Measurements from ENCODE around the gene NBPF11. TPM values are rescaled to one million over a fixed set of nuclear protein-coding genes. Genes with fewer than 3 reads are reported as not detected.
"Not testable (repeated sequence)": the region's sequence is repeated elsewhere in the genome, so short reads cannot be mapped to it uniquely, and the experiment has no call there.

Gene NBPF11
- total and polyA plus RNA-seq, 2 donors (not counting 1 experiment from before 2014, with no cell fraction given): 5.6 to 8.8 TPM

DNA sequence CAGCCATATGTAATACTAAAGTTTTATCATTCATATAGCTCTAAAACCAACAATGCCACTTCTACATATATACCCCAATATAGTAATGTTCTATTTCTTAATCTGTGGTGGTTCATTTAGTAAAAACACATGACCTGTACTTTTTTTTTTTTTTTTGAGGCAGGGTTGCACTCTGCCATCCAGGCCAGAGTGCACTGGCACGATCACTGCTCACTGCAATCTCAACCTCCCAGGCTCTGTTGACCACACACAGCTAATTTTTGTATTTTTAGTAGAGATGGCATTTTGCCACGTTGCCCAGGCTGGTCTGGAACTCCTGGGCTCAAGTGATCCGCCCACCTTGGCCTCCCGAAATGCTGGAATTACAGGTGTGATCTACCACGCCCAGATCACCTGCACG is 2.1 kb downstream of the NBPF11 start:
- H4K20me1 ChIP-seq (ENCODE audit: control insufficient read depth, extremely low read depth, insufficient read depth, low read length); H3K27ac ChIP-seq (ENCODE audit: insufficient read depth, low read length); H3K36me3 ChIP-seq (ENCODE audit: control insufficient read depth, insufficient read depth, low read length); H3K4me1 ChIP-seq (ENCODE audit: control insufficient read depth, extremely low read depth, insufficient read depth, low read length); H3K9me3 ChIP-seq (ENCODE audit: control insufficient read depth, insufficient read depth, low read depth, low read length); H3K4me3 ChIP-seq (replicated peaks in 1 of 4; ENCODE audit: control extremely low read depth in 1 of 4, insufficient read depth in 1 of 4, low read depth in 3 of 4, low read length in 4 of 4); H3K27me3 ChIP-seq (ENCODE audit: control insufficient read depth, insufficient read depth, low read length); H2AFZ ChIP-seq (ENCODE audit: low read length); DNase-seq (ENCODE audit: low read depth in 2 of 2); H3K4me2 ChIP-seq (ENCODE audit: extremely low read depth, insufficient read depth, low read length); H3K79me2 ChIP-seq (ENCODE audit: control insufficient read depth, insufficient read depth, low read length); H3K9ac ChIP-seq (ENCODE audit: insufficient read depth, low read length): not testable (repeated sequence)

DNA sequence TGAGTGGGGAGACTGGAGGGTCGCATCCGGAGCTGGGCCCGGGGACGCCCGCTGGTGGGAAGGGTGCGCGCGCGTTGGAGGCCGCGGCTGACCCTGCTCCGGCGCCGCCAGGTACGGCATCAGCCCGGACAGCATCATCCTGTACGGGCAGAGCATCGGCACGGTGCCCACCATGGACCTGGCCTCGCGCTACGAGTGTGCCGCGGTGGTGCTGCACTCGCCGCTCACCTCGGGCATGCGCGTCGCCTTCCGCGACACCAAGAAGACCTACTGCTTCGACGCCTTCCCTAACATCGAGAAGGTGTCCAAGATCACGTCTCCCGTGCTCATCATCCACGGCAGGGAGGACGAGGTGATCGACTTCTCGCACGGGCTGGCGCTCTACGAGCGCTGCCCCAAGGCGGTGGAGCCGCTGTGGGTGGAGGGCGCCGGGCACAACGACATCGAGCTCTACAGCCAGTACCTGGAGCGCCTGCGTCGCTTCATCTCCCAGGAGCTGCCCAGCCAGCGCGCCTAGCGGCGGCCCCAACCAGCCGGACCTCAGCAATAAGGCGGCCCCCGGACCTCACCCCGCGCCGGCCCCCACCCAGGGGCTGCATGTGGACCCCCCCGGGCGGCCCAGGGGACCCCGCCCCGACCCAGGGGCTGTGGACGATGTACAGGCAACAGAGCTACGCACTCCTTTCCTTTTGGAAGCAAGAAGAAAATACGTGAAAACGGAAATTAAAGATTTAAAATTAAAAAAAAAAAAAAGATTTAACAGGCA is 2.8 kb downstream of the NBPF11 start:
- H3K36me3 ChIP-seq (ENCODE audit: control insufficient read depth, insufficient read depth, low read length); H3K79me2 ChIP-seq (ENCODE audit: control insufficient read depth, insufficient read depth, low read length); H3K4me3 ChIP-seq (replicated peaks in 1 of 4; ENCODE audit: control extremely low read depth in 1 of 4, insufficient read depth in 1 of 4, low read depth in 3 of 4, low read length in 4 of 4); H3K9ac ChIP-seq (ENCODE audit: insufficient read depth, low read length); DNase-seq (ENCODE audit: low read depth in 2 of 2); H3K4me2 ChIP-seq (ENCODE audit: extremely low read depth, insufficient read depth, low read length); H3K9me3 ChIP-seq (ENCODE audit: control insufficient read depth, insufficient read depth, low read depth, low read length); H4K20me1 ChIP-seq (ENCODE audit: control insufficient read depth, extremely low read depth, insufficient read depth, low read length); H2AFZ ChIP-seq (ENCODE audit: low read length); H3K27me3 ChIP-seq (ENCODE audit: control insufficient read depth, insufficient read depth, low read length); H3K4me1 ChIP-seq (ENCODE audit: control insufficient read depth, extremely low read depth, insufficient read depth, low read length); H3K27ac ChIP-seq (ENCODE audit: insufficient read depth, low read length): not testable (repeated sequence)

GRCh38 chr1:148147052-148147838 is 4.8 kb downstream of the NBPF11 start:
- not testable (repeated sequence) for H2AFZ ChIP-seq (ENCODE audit: low read length); H3K4me1 ChIP-seq (ENCODE audit: control insufficient read depth, extremely low read depth, insufficient read depth, low read length); H3K4me2 ChIP-seq (ENCODE audit: extremely low read depth, insufficient read depth, low read length); H3K79me2 ChIP-seq (ENCODE audit: control insufficient read depth, insufficient read depth, low read length); DNase-seq (ENCODE audit: low read depth in 2 of 2); H3K9me3 ChIP-seq (ENCODE audit: control insufficient read depth, insufficient read depth, low read depth, low read length); H3K27ac ChIP-seq (ENCODE audit: insufficient read depth, low read length); H3K4me3 ChIP-seq (replicated peaks in 1 of 4; ENCODE audit: control extremely low read depth in 1 of 4, insufficient read depth in 1 of 4, low read depth in 3 of 4, low read length in 4 of 4); H3K36me3 ChIP-seq (ENCODE audit: control insufficient read depth, insufficient read depth, low read length); H3K27me3 ChIP-seq (ENCODE audit: control insufficient read depth, insufficient read depth, low read length); H3K9ac ChIP-seq (ENCODE audit: insufficient read depth, low read length); H4K20me1 ChIP-seq (ENCODE audit: control insufficient read depth, extremely low read depth, insufficient read depth, low read length)

- H3K4me3 ChIP-seq (replicated peaks in 1 of 4; ENCODE audit: control extremely low read depth in 1 of 4, insufficient read depth in 1 of 4, low read depth in 3 of 4, low read length in 4 of 4); H3K9ac ChIP-seq (ENCODE audit: insufficient read depth, low read length); H2AFZ ChIP-seq (ENCODE audit: low read length); H3K79me2 ChIP-seq (ENCODE audit: control insufficient read depth, insufficient read depth, low read length); H4K20me1 ChIP-seq (ENCODE audit: control insufficient read depth, extremely low read depth, insufficient read depth, low read length); H3K4me2 ChIP-seq (ENCODE audit: extremely low read depth, insufficient read depth, low read length); H3K9me3 ChIP-seq (ENCODE audit: control insufficient read depth, insufficient read depth, low read depth, low read length); H3K36me3 ChIP-seq (ENCODE audit: control insufficient read depth, insufficient read depth, low read length); H3K27ac ChIP-seq (ENCODE audit: insufficient read depth, low read length); H3K27me3 ChIP-seq (ENCODE audit: control insufficient read depth, insufficient read depth, low read length); DNase-seq (ENCODE audit: low read depth in 2 of 2); H3K4me1 ChIP-seq (ENCODE audit: control insufficient read depth, extremely low read depth, insufficient read depth, low read length): not testable (repeated sequence)
These were observed 5.7 kb downstream of the NBPF11 start for GRCh38 chr1:148146191-148146997.

- H3K9me3 ChIP-seq (ENCODE audit: control insufficient read depth, insufficient read depth, low read depth, low read length); DNase-seq (ENCODE audit: low read depth in 2 of 2); H3K27ac ChIP-seq (ENCODE audit: insufficient read depth, low read length); H3K4me3 ChIP-seq (replicated peaks in 1 of 4; ENCODE audit: control extremely low read depth in 1 of 4, insufficient read depth in 1 of 4, low read depth in 3 of 4, low read length in 4 of 4); H3K36me3 ChIP-seq (ENCODE audit: control insufficient read depth, insufficient read depth, low read length); H2AFZ ChIP-seq (ENCODE audit: low read length); H3K9ac ChIP-seq (ENCODE audit: insufficient read depth, low read length); H3K4me2 ChIP-seq (ENCODE audit: extremely low read depth, insufficient read depth, low read length); H3K4me1 ChIP-seq (ENCODE audit: control insufficient read depth, extremely low read depth, insufficient read depth, low read length); H3K79me2 ChIP-seq (ENCODE audit: control insufficient read depth, insufficient read depth, low read length); H3K27me3 ChIP-seq (ENCODE audit: control insufficient read depth, insufficient read depth, low read length); H4K20me1 ChIP-seq (ENCODE audit: control insufficient read depth, extremely low read depth, insufficient read depth, low read length): not testable (repeated sequence)
These were observed 8.9 kb downstream of the NBPF11 start for GRCh38 chr1:148143223-148143622.

DNA sequence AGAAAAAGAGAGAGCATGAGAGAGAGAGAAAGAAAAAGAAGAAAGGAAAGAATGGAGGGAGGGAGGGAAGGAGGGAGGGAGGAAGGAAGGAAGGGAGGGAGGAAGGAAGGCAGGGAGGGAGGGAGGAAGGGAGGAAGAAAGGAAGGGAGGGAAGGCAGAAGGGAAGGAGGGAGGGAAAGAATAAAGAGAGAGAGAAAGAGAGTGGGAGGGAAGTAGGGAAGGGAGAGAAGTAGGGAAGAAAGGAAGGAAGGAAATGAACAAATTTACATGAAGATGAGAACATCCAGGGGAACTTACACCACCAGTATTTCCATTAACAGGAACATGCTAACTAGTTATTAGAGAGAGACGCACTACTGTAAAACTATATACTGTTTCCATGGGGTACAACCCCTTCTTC is 10.1 kb downstream of the NBPF11 start:
- not testable (repeated sequence) for H3K4me3 ChIP-seq (replicated peaks in 1 of 4; ENCODE audit: control extremely low read depth in 1 of 4, insufficient read depth in 1 of 4, low read depth in 3 of 4, low read length in 4 of 4); H2AFZ ChIP-seq (ENCODE audit: low read length); H3K9ac ChIP-seq (ENCODE audit: insufficient read depth, low read length); H3K79me2 ChIP-seq (ENCODE audit: control insufficient read depth, insufficient read depth, low read length); H3K36me3 ChIP-seq (ENCODE audit: control insufficient read depth, insufficient read depth, low read length); H4K20me1 ChIP-seq (ENCODE audit: control insufficient read depth, extremely low read depth, insufficient read depth, low read length); H3K27ac ChIP-seq (ENCODE audit: insufficient read depth, low read length); H3K9me3 ChIP-seq (ENCODE audit: control insufficient read depth, insufficient read depth, low read depth, low read length); H3K4me2 ChIP-seq (ENCODE audit: extremely low read depth, insufficient read depth, low read length); H3K27me3 ChIP-seq (ENCODE audit: control insufficient read depth, insufficient read depth, low read length); DNase-seq (ENCODE audit: low read depth in 2 of 2); H3K4me1 ChIP-seq (ENCODE audit: control insufficient read depth, extremely low read depth, insufficient read depth, low read length)
